Effector CD4-positive, alpha-beta T cell (primary cell): ENCODE data around the gene PBX1.
"Not testable (repeated sequence)": the region's sequence is repeated elsewhere in the genome, so short reads cannot be mapped to it uniquely, and the experiment has no call there.

ENCODE experiments used
- DNase-seq: peaks from one replicate; pipeline ENCODE4 v3.0.0-alpha.2; 2020

The PBX1 gene

GRCh38 chr1:164590592-164590991 is 31.6 kb downstream of the PBX1 start:
- no peak for DNase-seq

- no peak for DNase-seq
These were observed 32.9 kb downstream of the PBX1 start for GRCh38 chr1:164591858-164592257.

- no peak for DNase-seq
These were observed 33.6 kb downstream of the PBX1 start for GRCh38 chr1:164592634-164593033.

- no peak for DNase-seq
These were observed 36.2 kb downstream of the PBX1 start for GRCh38 chr1:164595212-164595611.

GRCh38 chr1:164596172-164596571 is 37.2 kb downstream of the PBX1 start:
- DNase-seq = no peak

GRCh38 chr1:164598719-164599118 is 39.7 kb downstream of the PBX1 start:
- DNase-seq = no peak

- no peak for DNase-seq
These were observed 40.3 kb downstream of the PBX1 start for GRCh38 chr1:164599272-164599671.

- DNase-seq = no peak
These were observed 42.6 kb downstream of the PBX1 start for GRCh38 chr1:164601399-164602100.

GRCh38 chr1:164602101-164602422 is 43.1 kb downstream of the PBX1 start:
- no peak for DNase-seq

GRCh38 chr1:164602480-164603093 is 43.6 kb downstream of the PBX1 start:
- DNase-seq = no peak

- not testable (repeated sequence) for DNase-seq
These were observed 44.8 kb downstream of the PBX1 start for GRCh38 chr1:164603805-164604204.

GRCh38 chr1:164604541-164604940 is 45.6 kb downstream of the PBX1 start:
- no peak for DNase-seq

GRCh38 chr1:164605254-164606091 is 46.5 kb downstream of the PBX1 start:
- no peak for DNase-seq

- no peak for DNase-seq
These were observed 48.4 kb downstream of the PBX1 start for GRCh38 chr1:164607351-164607750.

- DNase-seq = no peak
These were observed 49.7 kb downstream of the PBX1 start for GRCh38 chr1:164608651-164609057.

GRCh38 chr1:164609089-164609488 is 50.1 kb downstream of the PBX1 start:
- no peak for DNase-seq

GRCh38 chr1:164610538-164611222 is 51.7 kb downstream of the PBX1 start:
- no peak for DNase-seq

- no peak for DNase-seq
These were observed 53.0 kb downstream of the PBX1 start for GRCh38 chr1:164611754-164612642.

- DNase-seq = no peak
These were observed 54.2 kb downstream of the PBX1 start for GRCh38 chr1:164613176-164613575.

GRCh38 chr1:164614316-164614715 is 55.3 kb downstream of the PBX1 start:
- no peak for DNase-seq

- DNase-seq = no peak
These were observed 58.6 kb downstream of the PBX1 start for GRCh38 chr1:164617377-164618201.
